HG03457 (cell line): ENCODE measurements around the gene ENTPD1.
A peak's percentile ranks its signal among the peaks of the same experiment; 100 is the strongest.

Source experiments
- ATAC-seq: cut with Tn5 transposase; IDR thresholded peaks from one replicate; pipeline ENCODE4 v1.9.1; 2021; ENCODE audit warnings: moderate number of reproducible peaks; ENCODE audit not compliant: unreplicated experiment

The ENTPD1 gene

DNA sequence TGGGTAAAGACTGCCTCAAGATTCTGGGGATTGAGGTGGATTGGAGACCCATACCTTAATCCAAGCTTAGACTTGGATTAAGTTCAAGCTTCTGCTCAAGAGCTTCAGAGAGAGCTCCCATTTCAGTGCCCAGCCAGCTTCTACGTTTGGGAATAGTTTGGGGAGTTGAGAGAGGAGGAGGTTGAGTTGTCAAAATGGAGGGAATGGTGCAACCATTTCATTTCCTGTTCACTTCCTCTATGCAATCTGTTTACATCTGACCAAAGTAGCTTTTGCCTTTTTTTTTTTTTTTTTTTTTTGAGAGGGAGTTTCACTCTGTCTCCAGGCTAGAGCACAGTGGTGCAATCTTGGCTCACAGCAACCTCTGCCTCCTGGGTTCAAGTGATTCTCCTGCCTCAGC, 65.8 kb downstream of the ENTPD1 start:
- no peak for ATAC-seq

GRCh38 chr10:95830044-95830443, 74.1 kb downstream of the ENTPD1 start:
- no peak for ATAC-seq

- ATAC-seq, result no peak
Measured at GRCh38 chr10:95831076-95831475, 75.1 kb downstream of the ENTPD1 start.

GRCh38 chr10:95831515-95831914, 75.6 kb downstream of the ENTPD1 start:
- ATAC-seq, result no peak

- peak; percentile 79 for ATAC-seq
Measured at GRCh38 chr10:95832216-95833041, 76.5 kb downstream of the ENTPD1 start.

DNA sequence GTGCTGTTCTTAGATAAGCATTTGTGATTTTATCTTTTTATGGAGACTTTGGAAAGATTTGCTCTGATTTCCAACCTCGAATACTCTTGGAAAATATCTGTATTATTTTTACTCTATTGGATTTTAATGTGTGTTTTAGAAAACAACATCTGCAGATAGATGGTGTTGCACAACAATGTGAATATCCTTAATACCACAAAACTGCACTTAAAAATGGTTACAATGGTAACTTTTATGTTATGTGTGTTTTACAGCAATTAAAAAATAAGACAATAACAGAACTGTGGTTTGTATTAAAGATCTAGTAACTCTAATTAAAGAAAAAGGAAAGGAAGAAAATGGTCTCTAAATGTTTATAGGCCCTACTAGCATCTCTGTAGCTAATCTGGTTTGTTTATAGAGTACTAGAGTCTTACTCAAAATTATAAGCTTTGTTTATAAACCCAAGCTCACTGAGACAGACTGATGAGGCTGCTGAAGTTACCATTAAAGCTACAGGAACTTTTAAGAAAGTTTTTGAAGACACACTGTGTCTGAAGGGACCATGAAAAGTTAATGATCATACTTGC, 77.2 kb downstream of the ENTPD1 start:
- no peak for ATAC-seq

- ATAC-seq, result no peak
Measured at GRCh38 chr10:95834406-95834805, 78.4 kb downstream of the ENTPD1 start.

GRCh38 chr10:95835149-95835860, 79.3 kb downstream of the ENTPD1 start:
- no peak for ATAC-seq

DNA sequence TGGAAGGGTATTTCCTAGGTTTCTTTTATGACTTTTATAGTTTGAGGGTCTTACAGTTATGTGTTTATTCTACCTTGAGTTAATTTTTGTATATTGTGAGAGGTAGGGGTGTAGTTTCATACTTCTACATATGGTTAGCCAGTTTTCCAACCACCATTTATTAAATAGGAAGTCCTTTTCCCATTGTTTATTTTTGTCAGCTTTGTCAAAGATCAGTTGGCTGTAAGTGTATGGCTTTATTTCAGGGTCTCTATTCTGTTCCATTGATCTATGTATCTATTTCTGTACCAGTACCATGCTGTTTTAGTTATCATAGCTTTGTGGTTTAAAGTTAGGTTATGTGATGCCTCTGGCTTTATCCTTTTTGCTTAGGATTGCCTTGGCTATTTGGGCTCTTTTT, 79.9 kb downstream of the ENTPD1 start:
- ATAC-seq, result no peak

GRCh38 chr10:95836610-95837355, 80.8 kb downstream of the ENTPD1 start:
- no peak for ATAC-seq

- no peak for ATAC-seq
Measured at GRCh38 chr10:95837356-95837776, 81.4 kb downstream of the ENTPD1 start.

DNA sequence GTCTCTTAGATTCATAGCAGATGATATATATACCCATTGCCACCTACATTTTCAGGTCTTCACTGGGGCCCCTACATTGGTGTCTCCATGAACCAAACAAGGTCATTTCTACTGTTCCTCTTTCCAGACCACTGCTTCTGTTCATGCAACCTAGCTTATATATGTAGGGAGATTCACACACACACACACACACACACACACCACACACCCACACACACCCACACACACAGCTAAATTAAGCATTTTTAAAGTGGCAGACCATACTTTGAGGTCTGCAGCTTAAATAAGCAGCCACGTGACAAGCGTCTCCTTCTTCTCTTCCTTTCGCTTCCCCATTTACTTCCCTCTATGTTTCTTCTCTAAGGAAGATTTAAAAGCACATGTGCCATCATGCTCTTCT, 81.8 kb downstream of the ENTPD1 start:
- ATAC-seq, result no peak

DNA sequence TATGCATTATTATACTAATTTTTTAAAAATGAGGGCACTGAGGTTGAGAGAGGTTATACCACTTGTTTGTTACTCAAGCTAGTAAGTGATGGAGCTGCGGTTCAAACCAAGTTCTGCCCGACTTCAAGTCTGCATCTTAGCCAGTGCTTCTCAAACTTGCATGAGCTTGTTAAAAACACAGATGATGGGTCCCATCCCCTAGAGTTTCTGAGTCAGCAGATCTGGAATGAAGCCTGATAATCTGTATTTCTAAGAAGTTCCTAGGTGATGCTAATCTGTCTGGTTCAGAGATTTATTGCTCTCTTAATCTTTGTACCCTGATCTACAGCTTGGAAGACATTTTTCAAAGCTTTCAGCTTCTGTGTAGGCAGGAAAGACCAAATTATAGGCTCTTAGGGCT, 84.2 kb downstream of the ENTPD1 start:
- no peak for ATAC-seq

DNA sequence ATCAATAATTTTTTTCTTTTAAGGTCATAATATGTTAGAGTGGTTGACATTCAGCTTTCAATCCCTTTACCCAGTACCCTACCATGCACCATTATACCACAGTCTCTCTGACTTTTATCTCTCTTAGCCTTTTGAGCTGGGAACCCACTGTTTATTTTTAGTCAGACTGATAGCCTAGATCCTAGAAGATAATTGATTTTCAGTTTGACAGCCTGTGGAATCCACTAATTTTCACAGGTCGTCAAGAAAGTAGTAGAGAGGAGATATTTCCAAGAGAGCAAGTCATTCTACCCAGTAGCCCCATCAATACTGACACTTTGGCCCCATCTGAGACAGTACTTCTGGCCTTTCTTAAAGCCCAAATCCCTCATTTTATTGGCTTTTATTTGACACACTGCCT, 84.7 kb downstream of the ENTPD1 start:
- no peak for ATAC-seq

DNA sequence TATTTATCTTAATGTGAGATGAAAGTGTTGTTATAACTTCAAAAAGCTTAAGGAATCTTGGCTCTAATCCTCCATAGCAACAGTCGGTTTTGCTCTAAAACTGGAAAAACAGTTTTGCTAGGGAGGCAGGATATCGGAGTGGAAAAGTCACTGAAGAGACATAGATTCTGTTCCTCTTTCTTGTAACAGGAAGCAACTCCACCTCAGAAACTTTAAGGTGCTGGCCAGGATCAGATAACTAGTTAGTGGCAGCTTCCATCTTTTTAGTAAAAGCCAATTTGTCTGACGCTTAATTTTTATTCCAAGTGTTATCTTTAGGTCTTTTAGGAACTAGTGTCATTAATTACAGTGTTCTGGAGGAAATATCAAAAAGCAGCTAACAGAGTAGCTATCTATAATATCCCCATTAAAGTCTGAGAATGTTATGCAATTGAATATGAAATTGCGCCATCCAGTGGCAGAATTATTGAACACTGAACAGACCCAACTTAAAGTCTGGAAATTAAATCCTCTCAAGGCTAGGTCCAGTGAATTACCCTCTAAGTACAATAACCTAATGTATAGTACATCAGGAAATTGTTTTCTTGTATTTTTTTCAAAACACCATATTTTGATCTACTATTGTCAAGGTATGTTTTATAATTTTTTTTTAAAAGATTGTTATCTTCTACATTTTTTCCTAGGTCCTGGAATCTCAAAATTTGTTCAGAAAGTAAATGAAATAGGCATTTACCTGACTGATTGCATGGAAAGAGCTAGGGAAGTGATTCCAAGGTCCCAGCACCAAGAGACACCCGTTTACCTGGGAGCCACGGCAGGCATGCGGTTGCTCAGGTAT, 85.9 kb downstream of the ENTPD1 start:
- no peak for ATAC-seq

- ATAC-seq, result no peak
Measured at GRCh38 chr10:95845411-95845810, 89.4 kb downstream of the ENTPD1 start.

DNA sequence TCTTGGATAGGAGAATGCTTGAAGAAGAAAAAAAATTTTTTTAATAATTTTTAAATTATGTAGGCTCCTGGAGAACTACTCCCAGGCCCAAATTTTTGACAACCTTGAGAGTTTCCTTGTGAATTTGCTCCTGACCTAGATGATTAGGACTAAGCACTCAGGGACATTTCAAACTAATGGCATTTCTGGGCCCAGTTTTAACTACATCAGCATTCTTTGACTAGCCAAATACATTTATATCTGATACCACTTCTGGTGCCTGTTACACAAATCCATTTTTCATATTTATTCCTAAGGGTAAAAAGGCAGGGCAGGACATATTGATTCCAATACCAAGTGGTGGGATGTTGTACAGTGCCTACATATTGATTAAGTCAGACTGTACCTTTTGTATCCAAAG, 91.0 kb downstream of the ENTPD1 start:
- ATAC-seq, result no peak

DNA sequence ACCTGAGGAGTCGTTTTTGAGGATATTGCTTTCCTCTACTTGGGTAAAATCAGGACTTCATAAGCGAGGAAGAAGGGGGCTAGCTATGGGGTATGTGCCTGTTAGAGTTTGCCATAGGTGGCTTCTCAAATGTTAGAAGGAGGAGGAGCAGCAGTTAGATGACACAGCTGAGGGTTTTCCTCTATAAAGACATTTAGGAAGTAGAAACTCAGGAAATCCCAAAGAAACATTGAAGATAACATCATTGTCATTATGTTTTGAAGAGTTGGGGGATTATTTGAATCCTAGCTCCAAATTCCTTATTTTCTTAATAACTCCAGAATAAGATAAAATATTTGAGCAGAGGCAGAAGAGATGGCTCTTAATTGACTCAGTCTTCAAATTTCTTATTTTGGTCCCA, 92.9 kb downstream of the ENTPD1 start:
- no peak for ATAC-seq

- ATAC-seq, result no peak
Measured at GRCh38 chr10:95850791-95851190, 94.8 kb downstream of the ENTPD1 start.

GRCh38 chr10:95860166-95860940, 104.4 kb downstream of the ENTPD1 start:
- ATAC-seq, result no peak
